IMR-90 (cell line): Measurements from ENCODE around the gene AGPS.
"Not testable (repeated sequence)": the region's sequence is repeated elsewhere in the genome, so short reads cannot be mapped to it uniquely, and the experiment has no call there.

Source experiments
- BHLHE40 ChIP-seq: fragments of 150-350 bp; IDR thresholded peaks from 2 replicates; pipeline ENCODE4 v1.6.1; 2016; ENCODE audit warnings: mild to moderate bottlenecking, low read depth, low read length
- CEBPB ChIP-seq: IDR thresholded peaks from 2 replicates; pipeline ENCODE4 v1.6.1; 2012; ENCODE audit warnings: low read depth, low read length, improper control_type of control experiment
- CHD1 ChIP-seq: IDR thresholded peaks from 2 replicates; pipeline ENCODE4 v1.6.1; 2012; ENCODE audit warnings: low read depth, low read length, improper control_type of control experiment
- FOS ChIP-seq: fragments of 150-350 bp; IDR thresholded peaks from 2 replicates; pipeline ENCODE4 v1.6.1; 2016; ENCODE audit warnings: low read depth, low read length
- MAFK ChIP-seq: IDR thresholded peaks from 2 replicates; pipeline ENCODE4 v1.6.1; 2012; ENCODE audit warnings: low read depth, low read length, improper control_type of control experiment
- MXI1 ChIP-seq: IDR thresholded peaks from 2 replicates; pipeline ENCODE4 v1.6.1; 2012; ENCODE audit warnings: low read depth, mild to moderate bottlenecking, low read length, moderate library complexity, borderline replicate concordance
- POLR2A ChIP-seq: IDR thresholded peaks from 2 replicates; pipeline ENCODE4 v1.6.1; 2012; ENCODE audit warnings: mild to moderate bottlenecking, low read depth, low read length
- RAD21 ChIP-seq: IDR thresholded peaks from 2 replicates; pipeline ENCODE4 v1.6.1; 2012; ENCODE audit warnings: low read length, improper control_type of control experiment
- RCOR1 ChIP-seq: IDR thresholded peaks from 2 replicates; pipeline ENCODE4 v1.6.1; 2012; ENCODE audit warnings: mild to moderate bottlenecking, low read length, improper control_type of control experiment; ENCODE audit not compliant: insufficient replicate concordance
- RFX5 ChIP-seq: IDR thresholded peaks from 2 replicates; pipeline ENCODE4 v1.8.0; 2012; ENCODE audit warnings: low read depth, mild to moderate bottlenecking, low read length, moderate library complexity
- SMC3 ChIP-seq: fragments of 150-350 bp; IDR thresholded peaks from 2 replicates; pipeline ENCODE4 v1.6.1; 2016; ENCODE audit warnings: low read depth, mild to moderate bottlenecking, antibody characterized with exemption, low read length, moderate library complexity
- TF ChIP-seq, protein P1 (sequence below): conservative IDR thresholded peaks from 2 replicates; pipeline ENCODE4 v1.5.1; 2012; ENCODE audit warnings: mild to moderate bottlenecking, low read depth, low read length, improper control_type of control experiment
- TF ChIP-seq, protein P2 (sequence below): fragments of 150-350 bp; IDR thresholded peaks from 2 replicates; pipeline ENCODE4 v1.6.1; 2017; ENCODE audit warnings: mild to moderate bottlenecking, antibody characterized with exemption, low read length, low read depth
- TF ChIP-seq, protein P3 (sequence below): fragments of 150-350 bp; IDR thresholded peaks from 2 replicates; pipeline ENCODE4 v1.6.1; 2016; ENCODE audit warnings: low read depth, mild to moderate bottlenecking, low read length, moderate library complexity, borderline replicate concordance

DNA sequence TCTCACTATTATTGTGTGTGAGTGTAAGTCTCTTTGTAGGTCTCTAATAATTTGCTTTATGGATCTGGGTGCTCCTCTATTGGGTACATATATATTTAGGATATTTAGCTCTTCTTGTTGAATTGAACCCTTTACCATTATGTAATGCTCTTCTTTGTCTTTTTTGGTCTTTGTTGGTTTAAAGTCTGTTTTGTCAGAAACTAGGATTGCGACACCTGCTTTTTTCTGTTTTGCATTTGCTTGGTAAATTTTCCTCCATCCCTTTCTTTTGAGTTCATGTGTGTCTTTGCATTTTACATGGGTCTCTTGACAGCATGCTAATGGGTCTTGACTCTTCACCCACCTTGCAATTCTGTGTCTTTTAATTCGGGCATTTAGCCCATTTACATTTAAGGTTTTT, 35.4 kb downstream of the AGPS start:
- TF ChIP-seq, protein P1, sequence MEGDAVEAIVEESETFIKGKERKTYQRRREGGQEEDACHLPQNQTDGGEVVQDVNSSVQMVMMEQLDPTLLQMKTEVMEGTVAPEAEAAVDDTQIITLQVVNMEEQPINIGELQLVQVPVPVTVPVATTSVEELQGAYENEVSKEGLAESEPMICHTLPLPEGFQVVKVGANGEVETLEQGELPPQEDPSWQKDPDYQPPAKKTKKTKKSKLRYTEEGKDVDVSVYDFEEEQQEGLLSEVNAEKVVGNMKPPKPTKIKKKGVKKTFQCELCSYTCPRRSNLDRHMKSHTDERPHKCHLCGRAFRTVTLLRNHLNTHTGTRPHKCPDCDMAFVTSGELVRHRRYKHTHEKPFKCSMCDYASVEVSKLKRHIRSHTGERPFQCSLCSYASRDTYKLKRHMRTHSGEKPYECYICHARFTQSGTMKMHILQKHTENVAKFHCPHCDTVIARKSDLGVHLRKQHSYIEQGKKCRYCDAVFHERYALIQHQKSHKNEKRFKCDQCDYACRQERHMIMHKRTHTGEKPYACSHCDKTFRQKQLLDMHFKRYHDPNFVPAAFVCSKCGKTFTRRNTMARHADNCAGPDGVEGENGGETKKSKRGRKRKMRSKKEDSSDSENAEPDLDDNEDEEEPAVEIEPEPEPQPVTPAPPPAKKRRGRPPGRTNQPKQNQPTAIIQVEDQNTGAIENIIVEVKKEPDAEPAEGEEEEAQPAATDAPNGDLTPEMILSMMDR = not testable (repeated sequence)
- TF ChIP-seq RAD21, RCOR1, POLR2A, FOS, CHD1, BHLHE40, MAFK, MXI1, SMC3, RFX5: not testable (repeated sequence)
- TF ChIP-seq CEBPB = peak; percentile 68
- TF ChIP-seq, protein P2, sequence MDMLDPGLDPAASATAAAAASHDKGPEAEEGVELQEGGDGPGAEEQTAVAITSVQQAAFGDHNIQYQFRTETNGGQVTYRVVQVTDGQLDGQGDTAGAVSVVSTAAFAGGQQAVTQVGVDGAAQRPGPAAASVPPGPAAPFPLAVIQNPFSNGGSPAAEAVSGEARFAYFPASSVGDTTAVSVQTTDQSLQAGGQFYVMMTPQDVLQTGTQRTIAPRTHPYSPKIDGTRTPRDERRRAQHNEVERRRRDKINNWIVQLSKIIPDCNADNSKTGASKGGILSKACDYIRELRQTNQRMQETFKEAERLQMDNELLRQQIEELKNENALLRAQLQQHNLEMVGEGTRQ = not testable (repeated sequence)
- TF ChIP-seq, protein P3, sequence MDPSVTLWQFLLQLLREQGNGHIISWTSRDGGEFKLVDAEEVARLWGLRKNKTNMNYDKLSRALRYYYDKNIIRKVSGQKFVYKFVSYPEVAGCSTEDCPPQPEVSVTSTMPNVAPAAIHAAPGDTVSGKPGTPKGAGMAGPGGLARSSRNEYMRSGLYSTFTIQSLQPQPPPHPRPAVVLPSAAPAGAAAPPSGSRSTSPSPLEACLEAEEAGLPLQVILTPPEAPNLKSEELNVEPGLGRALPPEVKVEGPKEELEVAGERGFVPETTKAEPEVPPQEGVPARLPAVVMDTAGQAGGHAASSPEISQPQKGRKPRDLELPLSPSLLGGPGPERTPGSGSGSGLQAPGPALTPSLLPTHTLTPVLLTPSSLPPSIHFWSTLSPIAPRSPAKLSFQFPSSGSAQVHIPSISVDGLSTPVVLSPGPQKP = not testable (repeated sequence)
